HEK293T (cell line): Measurements from ENCODE around the gene TMTC2.

Experiments used
- CTCF ChIA-PET: fragments of 350-600 bp; formaldehyde crosslinking; extraction: SDS; loops from one replicate; lab custom pipeline; 2021; ENCODE audit warnings: antibody characterized with exemption, inconsistent platforms; lab: Yijun Ruan, JAX
- POLR2A ChIA-PET: fragments of 350-600 bp; formaldehyde crosslinking; extraction: SDS; loops from one replicate; lab custom pipeline; 2020; ENCODE audit warnings: antibody characterized with exemption, inconsistent platforms; lab: Yijun Ruan, JAX
- DNase-seq: peaks from one replicate; pipeline ENCODE4 v3.0.0; 2012; ENCODE audit warnings: mixed read lengths; ENCODE audit errors: extremely low spot score
- ARNT ChIP-seq: fragments of 450-650 bp; IDR thresholded peaks from 2 replicates; pipeline ENCODE4 v1.6.1; 2017; ENCODE audit warnings: mild to moderate bottlenecking
- BHLHE40 ChIP-seq: fragments of 450-650 bp; IDR thresholded peaks from 2 replicates; pipeline ENCODE4 v1.6.1; 2016; ENCODE audit warnings: mild to moderate bottlenecking, moderate library complexity, borderline replicate concordance
- CTBP1 ChIP-seq: fragments of 450-650 bp; IDR thresholded peaks from 2 replicates; pipeline ENCODE4 v1.6.1; 2016; ENCODE audit warnings: borderline replicate concordance
- ELF4 ChIP-seq: fragments of 450-650 bp; IDR thresholded peaks from 2 replicates; pipeline ENCODE4 v1.6.1; 2017; ENCODE audit warnings: antibody characterized with exemption
- FOXA1 ChIP-seq: fragments of 450-650 bp; IDR thresholded peaks from 2 replicates; pipeline ENCODE4 v1.6.1; 2016; ENCODE audit warnings: mild to moderate bottlenecking
- FOXK2 ChIP-seq: fragments of 450-650 bp; IDR thresholded peaks from 2 replicates; pipeline ENCODE4 v1.6.1; 2016; ENCODE audit warnings: mild to moderate bottlenecking
- FOXM1 ChIP-seq: fragments of 450-650 bp; IDR thresholded peaks from 2 replicates; pipeline ENCODE4 v1.6.1; 2017; ENCODE audit warnings: mild to moderate bottlenecking, borderline replicate concordance
- HDGF ChIP-seq: fragments of 450-650 bp; IDR thresholded peaks from 2 replicates; pipeline ENCODE4 v1.6.1; 2017; ENCODE audit warnings: antibody characterized with exemption, borderline replicate concordance
- L3MBTL2 ChIP-seq: fragments of 450-650 bp; conservative IDR thresholded peaks from 2 replicates; pipeline ENCODE4 v1.6.1; 2016; ENCODE audit warnings: mild to moderate bottlenecking
- LEF1 ChIP-seq: fragments of 450-650 bp; IDR thresholded peaks from 2 replicates; pipeline ENCODE4 v1.6.1; 2017; ENCODE audit warnings: mild to moderate bottlenecking, borderline replicate concordance
- NFRKB ChIP-seq: fragments of 450-650 bp; IDR thresholded peaks from 2 replicates; pipeline ENCODE4 v1.6.1; 2016; ENCODE audit warnings: mild to moderate bottlenecking, moderate library complexity
- SP1 ChIP-seq: fragments of 450-650 bp; IDR thresholded peaks from 2 replicates; pipeline ENCODE4 v1.6.1; 2017
- SUZ12 ChIP-seq: fragments of 450-650 bp; IDR thresholded peaks from 2 replicates; pipeline ENCODE4 v1.6.1; 2016; ENCODE audit warnings: mild to moderate bottlenecking
- TARDBP ChIP-seq: fragments of 450-650 bp; IDR thresholded peaks from 2 replicates; pipeline ENCODE4 v1.6.1; 2016
- ZNF384 ChIP-seq: fragments of 450-650 bp; IDR thresholded peaks from 2 replicates; pipeline ENCODE4 v1.6.1; 2016
- TF ChIP-seq, protein P1 (sequence below): fragments of 450-650 bp; IDR thresholded peaks from 2 replicates; pipeline ENCODE4 v1.6.1; 2016

The TMTC2 gene

DNA sequence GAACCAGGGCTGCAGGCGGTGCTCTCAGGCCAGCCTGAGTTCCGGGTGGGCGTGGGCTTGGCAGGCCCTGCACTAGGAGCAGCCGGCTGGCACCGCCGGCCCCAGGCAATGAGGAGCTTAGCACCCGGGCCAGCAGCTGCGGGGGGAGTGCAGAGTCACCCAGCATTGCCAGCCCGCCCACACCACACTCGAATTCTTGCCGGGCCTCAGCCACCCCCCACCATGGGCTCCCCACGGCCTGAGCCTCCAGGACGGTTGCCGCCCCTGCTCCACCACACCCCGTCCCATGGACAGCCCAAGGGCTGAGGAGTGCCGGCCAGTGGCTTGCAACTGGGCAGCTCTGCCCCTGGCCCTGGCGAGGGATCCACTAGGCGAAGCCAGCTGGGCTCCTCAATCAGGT is 453.4 kb downstream of the TMTC2 start:
- TF ChIP-seq, protein P1, sequence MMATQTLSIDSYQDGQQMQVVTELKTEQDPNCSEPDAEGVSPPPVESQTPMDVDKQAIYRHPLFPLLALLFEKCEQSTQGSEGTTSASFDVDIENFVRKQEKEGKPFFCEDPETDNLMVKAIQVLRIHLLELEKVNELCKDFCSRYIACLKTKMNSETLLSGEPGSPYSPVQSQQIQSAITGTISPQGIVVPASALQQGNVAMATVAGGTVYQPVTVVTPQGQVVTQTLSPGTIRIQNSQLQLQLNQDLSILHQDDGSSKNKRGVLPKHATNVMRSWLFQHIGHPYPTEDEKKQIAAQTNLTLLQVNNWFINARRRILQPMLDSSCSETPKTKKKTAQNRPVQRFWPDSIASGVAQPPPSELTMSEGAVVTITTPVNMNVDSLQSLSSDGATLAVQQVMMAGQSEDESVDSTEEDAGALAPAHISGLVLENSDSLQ = no peak
- TF ChIP-seq TARDBP = no peak
- no peak for TF ChIP-seq LEF1
- no peak for TF ChIP-seq CTBP1
- TF ChIP-seq ELF4 = no peak
- TF ChIP-seq L3MBTL2 = no peak
- CTCF ChIA-PET = no interaction called here

DNA sequence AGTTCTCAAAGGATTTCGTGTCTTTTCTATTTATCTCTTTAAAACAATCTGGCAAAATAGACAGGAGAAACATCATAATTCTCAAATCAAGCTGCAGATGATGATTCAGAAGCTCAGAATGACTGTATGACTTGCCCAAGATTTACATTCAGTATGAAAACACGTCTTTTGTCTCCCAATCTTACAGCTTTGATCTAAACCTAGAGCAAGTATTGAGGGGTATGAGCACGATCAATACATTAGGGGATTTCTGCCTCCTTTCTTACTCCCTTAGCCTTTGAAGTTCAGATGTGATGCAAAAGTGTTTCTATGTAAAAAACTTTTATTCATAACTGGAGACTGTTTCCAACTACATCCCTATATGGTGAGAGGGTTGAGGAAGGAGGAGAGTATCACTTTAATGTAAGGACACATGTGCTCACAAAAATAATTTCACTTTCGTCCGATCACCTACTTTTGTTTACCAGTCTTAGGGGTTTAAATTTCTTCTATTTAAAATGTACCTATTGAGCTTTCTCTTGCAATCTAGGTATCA is 454.8 kb downstream of the TMTC2 start:
- no peak for DNase-seq
- ChIA-PET CTCF (no interaction called here), POLR2A (no interaction called here)
- no peak for TF ChIP-seq FOXM1
- no peak for TF ChIP-seq FOXA1
- no peak for TF ChIP-seq ARNT
- TF ChIP-seq L3MBTL2 = no peak
- TF ChIP-seq HDGF = no peak

More for the DNA sequence above, 453.4 kb downstream of the TMTC2 start:
- DNase-seq = no peak
- POLR2A ChIA-PET = no interaction called here

DNA sequence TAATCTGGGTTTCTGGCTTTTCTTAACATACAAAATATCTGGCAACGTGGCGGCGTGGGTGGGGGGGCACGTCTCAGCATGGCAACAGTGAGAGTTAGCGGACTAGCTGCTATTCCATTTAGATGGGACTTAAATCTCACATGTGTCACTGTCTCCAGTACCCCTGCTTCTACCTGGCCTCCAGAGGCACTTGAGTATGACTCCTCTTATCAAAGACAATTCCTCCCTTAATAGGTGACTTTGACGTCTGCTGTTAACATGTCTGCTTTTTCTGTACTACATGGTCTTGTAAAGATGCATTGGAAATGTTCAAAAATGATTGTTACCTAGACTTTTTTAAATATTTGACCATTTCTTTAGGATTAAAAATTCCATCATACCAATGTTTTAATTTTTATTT is 456.2 kb downstream of the TMTC2 start:
- POLR2A ChIA-PET = no interaction called here
- no peak for DNase-seq
- TF ChIP-seq FOXK2 = no peak
- no peak for TF ChIP-seq ZNF384
- TF ChIP-seq HDGF = no peak
- TF ChIP-seq ARNT = no peak
- no peak for TF ChIP-seq NFRKB
- TF ChIP-seq L3MBTL2 = no peak
- TF ChIP-seq FOXA1 = no peak
- no peak for TF ChIP-seq TARDBP
- no peak for TF ChIP-seq BHLHE40
- TF ChIP-seq ELF4 = no peak
- no peak for TF ChIP-seq SUZ12
- TF ChIP-seq, protein P1 = no peak
- TF ChIP-seq LEF1 = no peak
- TF ChIP-seq SP1 = no peak
- TF ChIP-seq CTBP1 = no peak
- no peak for TF ChIP-seq FOXM1
- CTCF ChIA-PET = no interaction called here

DNA sequence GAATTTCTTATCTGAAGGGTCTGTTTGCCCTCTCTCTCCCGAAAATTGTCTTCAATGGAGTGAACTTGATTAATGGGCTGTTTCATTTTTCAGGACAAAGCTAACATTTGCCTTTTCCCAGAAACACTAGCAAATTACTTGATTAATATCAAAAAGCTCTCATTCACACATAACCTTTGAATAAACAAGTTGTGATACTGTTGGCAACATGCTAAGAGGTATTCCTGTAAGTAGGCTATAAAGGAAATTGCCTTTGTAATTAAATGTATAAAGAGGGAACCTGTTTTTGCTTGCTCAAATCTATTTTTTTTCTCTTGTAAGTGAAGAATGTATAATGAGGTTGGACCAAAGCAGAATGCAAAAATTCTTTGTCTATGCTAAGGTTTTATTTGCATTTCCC is 457.2 kb downstream of the TMTC2 start:
- CTCF ChIA-PET = no interaction called here
- POLR2A ChIA-PET = no interaction called here
- TF ChIP-seq ELF4 = no peak
- TF ChIP-seq ZNF384 = no peak
- TF ChIP-seq NFRKB = no peak
- no peak for TF ChIP-seq CTBP1
- TF ChIP-seq FOXK2 = no peak
- no peak for TF ChIP-seq BHLHE40
- TF ChIP-seq FOXA1 = no peak
- no peak for TF ChIP-seq TARDBP
- no peak for TF ChIP-seq HDGF
- no peak for TF ChIP-seq ARNT
- TF ChIP-seq L3MBTL2 = no peak
- no peak for TF ChIP-seq FOXM1
- no peak for TF ChIP-seq SP1
- TF ChIP-seq LEF1 = no peak
- TF ChIP-seq, protein P1 = no peak
- DNase-seq = no peak

DNA sequence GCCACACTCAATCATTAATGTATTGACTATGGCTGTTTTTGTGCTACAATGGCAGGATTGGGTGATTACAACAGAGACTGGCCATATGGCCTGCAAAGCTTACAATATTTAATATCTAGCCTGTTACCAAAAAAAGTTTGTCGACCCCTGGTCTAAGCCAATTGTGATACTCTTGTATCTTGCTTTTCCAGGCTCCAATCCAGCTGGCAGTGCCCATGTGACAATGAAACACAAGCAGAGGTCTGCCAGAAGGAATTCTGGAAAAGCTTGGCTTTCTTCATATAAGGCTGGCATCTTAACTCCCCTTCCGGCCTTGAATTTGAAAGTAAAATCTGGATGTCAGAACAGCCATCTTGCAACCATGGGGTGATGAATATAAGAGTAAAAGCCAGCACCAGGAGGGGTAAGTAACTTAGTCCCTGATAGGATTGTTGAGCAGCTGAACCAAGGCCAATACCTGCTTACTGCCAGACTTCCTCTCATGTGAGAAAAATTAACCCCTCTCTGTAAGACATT is 458.7 kb downstream of the TMTC2 start:
- no peak for DNase-seq
- ChIA-PET POLR2A (no interaction called here), CTCF (no interaction called here)
- TF ChIP-seq FOXA1 (no peak), SP1 (no peak), CTBP1 (no peak), SUZ12 (no peak), HDGF (no peak), TARDBP (no peak), ARNT (no peak), NFRKB (no peak), FOXK2 (no peak), ZNF384 (no peak), LEF1 (no peak), FOXM1 (no peak), ELF4 (no peak)

DNA sequence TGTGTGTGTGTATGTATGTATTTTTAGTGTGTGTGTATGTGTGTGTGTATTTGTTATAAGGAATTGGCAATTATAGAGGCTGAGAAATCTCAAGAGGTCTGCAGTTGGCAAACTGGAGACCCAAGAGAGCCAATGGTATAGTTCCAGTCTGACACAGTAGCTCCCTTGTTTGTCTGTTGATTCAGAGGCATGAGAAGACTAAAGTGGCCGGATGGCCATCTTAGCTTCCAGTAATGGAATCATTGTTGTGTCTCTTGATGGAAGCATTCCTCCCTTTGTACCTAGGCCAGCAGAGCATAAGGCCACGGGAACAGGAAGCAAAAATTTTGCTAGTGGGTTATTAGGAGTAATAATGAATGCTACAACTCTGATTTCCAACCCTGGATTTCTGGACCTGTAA is 460.6 kb downstream of the TMTC2 start:
- no peak for DNase-seq
- ChIA-PET CTCF (no interaction called here), POLR2A (no interaction called here)
- no peak for TF ChIP-seq NFRKB
- no peak for TF ChIP-seq ELF4
- TF ChIP-seq TARDBP = no peak
- no peak for TF ChIP-seq FOXK2
- TF ChIP-seq FOXM1 = no peak
- TF ChIP-seq CTBP1 = no peak
- TF ChIP-seq HDGF = no peak
- no peak for TF ChIP-seq FOXA1
- no peak for TF ChIP-seq ARNT
- no peak for TF ChIP-seq SP1
- TF ChIP-seq ZNF384 = no peak
- TF ChIP-seq BHLHE40 = no peak
- no peak for TF ChIP-seq SUZ12
- TF ChIP-seq L3MBTL2 = no peak
